Fibroblast of gingiva (primary cell): ENCODE results near the gene TRIM13.

Experiments used
- DNase-seq: peaks from one replicate; pipeline ENCODE4 v3.0.0-alpha.2; 2011; ENCODE audit warnings: low read depth

Gene TRIM13

GRCh38 chr13:50065712-50066111 is 68.9 kb downstream of the TRIM13 start:
- no peak for DNase-seq
